ENCODE results near the gene KCNK10.

The KCNK10 gene

GRCh38 chr14:88321692-88322503 is 1.2 kb downstream of the KCNK10 start:
- Histone ChIP-seq H3K9me3 (ENCODE audit: control insufficient read depth in 1 of 2, low read length in 2 of 2) (no peaks in the 10 kb centered on the region), H3K4me1 (ENCODE audit: control insufficient read depth in 1 of 2, insufficient read depth in 2 of 2, low read length in 2 of 2) (peaks cover 9 to 12% of the 10 kb centered on the region in 2 donors), H3K27ac (ENCODE audit: low read depth, low read length) (no peak overlapping the region), H3K4me3 (ENCODE audit: low read depth in 1 of 2, low read length in 2 of 2) (peak overlapping the region in 1 of 2 donors; percentile 32), H3K27me3 (ENCODE audit: control insufficient read depth in 1 of 2, insufficient read depth in 2 of 2, low read length in 2 of 2) (peaks cover 60 to 77% of the 10 kb centered on the region in 2 donors), H3K36me3 (ENCODE audit: control insufficient read depth in 1 of 2, insufficient read depth in 2 of 2, low read length in 2 of 2) (no peaks in the 10 kb centered on the region), H3K9ac (ENCODE audit: low read depth in 1 of 2, low read length in 2 of 2) (no peak overlapping the region)

- Histone ChIP-seq H3K4me1 (ENCODE audit: control insufficient read depth in 1 of 2, insufficient read depth in 2 of 2, low read length in 2 of 2) (peaks cover 9 to 12% of the 10 kb centered on the region in 2 donors), H3K9me3 (ENCODE audit: control insufficient read depth in 1 of 2, low read length in 2 of 2) (no peaks in the 10 kb centered on the region), H3K27me3 (ENCODE audit: control insufficient read depth in 1 of 2, insufficient read depth in 2 of 2, low read length in 2 of 2) (peaks cover 29 to 47% of the 10 kb centered on the region in 2 donors), H3K4me3 (ENCODE audit: low read depth in 1 of 2, low read length in 2 of 2) (no peak overlapping the region), H3K9ac (ENCODE audit: low read depth in 1 of 2, low read length in 2 of 2) (no peak overlapping the region), H3K36me3 (ENCODE audit: control insufficient read depth in 1 of 2, insufficient read depth in 2 of 2, low read length in 2 of 2) (no peaks in the 10 kb centered on the region), H3K27ac (ENCODE audit: low read depth, low read length) (no peak overlapping the region)
Measured at GRCh38 chr14:88318406-88318805, 4.7 kb downstream of the KCNK10 start.

GRCh38 chr14:88316521-88316920 is 6.5 kb downstream of the KCNK10 start:
- Histone ChIP-seq H3K9ac (ENCODE audit: low read depth in 1 of 2, low read length in 2 of 2) (no peak overlapping the region), H3K4me1 (ENCODE audit: control insufficient read depth in 1 of 2, insufficient read depth in 2 of 2, low read length in 2 of 2) (no peaks in the 10 kb centered on the region), H3K27ac (ENCODE audit: low read depth, low read length) (no peak overlapping the region), H3K9me3 (ENCODE audit: control insufficient read depth in 1 of 2, low read length in 2 of 2) (no peaks in the 10 kb centered on the region), H3K27me3 (ENCODE audit: control insufficient read depth in 1 of 2, insufficient read depth in 2 of 2, low read length in 2 of 2) (peaks cover 18 to 30% of the 10 kb centered on the region in 2 donors), H3K4me3 (ENCODE audit: low read depth in 1 of 2, low read length in 2 of 2) (no peak overlapping the region), H3K36me3 (ENCODE audit: control insufficient read depth in 1 of 2, insufficient read depth in 2 of 2, low read length in 2 of 2) (no peaks in the 10 kb centered on the region)

- no peak overlapping the region for H3K27ac ChIP-seq (ENCODE audit: low read depth, low read length)
- peaks cover 0 to 5% of the 10 kb centered on the region in 2 donors for H3K27me3 ChIP-seq (ENCODE audit: control insufficient read depth in 1 of 2, insufficient read depth in 2 of 2, low read length in 2 of 2)
- H3K9ac ChIP-seq (ENCODE audit: low read depth in 1 of 2, low read length in 2 of 2): no peak overlapping the region
- H3K4me1 ChIP-seq (ENCODE audit: control insufficient read depth in 1 of 2, insufficient read depth in 2 of 2, low read length in 2 of 2): no peaks in the 10 kb centered on the region
- H3K36me3 ChIP-seq (ENCODE audit: control insufficient read depth in 1 of 2, insufficient read depth in 2 of 2, low read length in 2 of 2): no peaks in the 10 kb centered on the region
- no peaks in the 10 kb centered on the region for H3K9me3 ChIP-seq (ENCODE audit: control insufficient read depth in 1 of 2, low read length in 2 of 2)
- H3K4me3 ChIP-seq (ENCODE audit: low read depth in 1 of 2, low read length in 2 of 2): no peak overlapping the region
Measured at GRCh38 chr14:88312257-88312656, 10.8 kb downstream of the KCNK10 start.

- Histone ChIP-seq H3K9ac (ENCODE audit: low read depth in 1 of 2, low read length in 2 of 2) (no peak overlapping the region), H3K4me1 (ENCODE audit: control insufficient read depth in 1 of 2, insufficient read depth in 2 of 2, low read length in 2 of 2) (no peaks in the 10 kb centered on the region), H3K27ac (ENCODE audit: low read depth, low read length) (no peak overlapping the region)
Measured at GRCh38 chr14:88311780-88312179, 11.3 kb downstream of the KCNK10 start.

GRCh38 chr14:88310449-88310848 is 12.6 kb downstream of the KCNK10 start:
- Histone ChIP-seq H3K36me3 (ENCODE audit: control insufficient read depth in 1 of 2, insufficient read depth in 2 of 2, low read length in 2 of 2) (no peaks in the 10 kb centered on the region), H3K9ac (ENCODE audit: low read depth in 1 of 2, low read length in 2 of 2) (no peak overlapping the region), H3K27me3 (ENCODE audit: control insufficient read depth in 1 of 2, insufficient read depth in 2 of 2, low read length in 2 of 2) (no peaks in the 10 kb centered on the region)

More at GRCh38 chr14:88311780-88312179, 11.3 kb downstream of the KCNK10 start:
- Histone ChIP-seq H3K36me3 (ENCODE audit: control insufficient read depth in 1 of 2, insufficient read depth in 2 of 2, low read length in 2 of 2) (no peaks in the 10 kb centered on the region), H3K27me3 (ENCODE audit: control insufficient read depth in 1 of 2, insufficient read depth in 2 of 2, low read length in 2 of 2) (peaks cover 0 to under 1% of the 10 kb centered on the region in 2 donors), H3K4me3 (ENCODE audit: low read depth in 1 of 2, low read length in 2 of 2) (no peak overlapping the region), H3K9me3 (ENCODE audit: control insufficient read depth in 1 of 2, low read length in 2 of 2) (no peaks in the 10 kb centered on the region)

GRCh38 chr14:88310021-88310420 is 13.0 kb downstream of the KCNK10 start:
- no peak overlapping the region for H3K27ac ChIP-seq (ENCODE audit: low read depth, low read length)
- H3K27me3 ChIP-seq (ENCODE audit: control insufficient read depth in 1 of 2, insufficient read depth in 2 of 2, low read length in 2 of 2): no peaks in the 10 kb centered on the region
- H3K9me3 ChIP-seq (ENCODE audit: control insufficient read depth in 1 of 2, low read length in 2 of 2): no peaks in the 10 kb centered on the region
- no peaks in the 10 kb centered on the region for H3K4me1 ChIP-seq (ENCODE audit: control insufficient read depth in 1 of 2, insufficient read depth in 2 of 2, low read length in 2 of 2)
- H3K9ac ChIP-seq (ENCODE audit: low read depth in 1 of 2, low read length in 2 of 2): no peak overlapping the region
- H3K4me3 ChIP-seq (ENCODE audit: low read depth in 1 of 2, low read length in 2 of 2): no peak overlapping the region
- no peaks in the 10 kb centered on the region for H3K36me3 ChIP-seq (ENCODE audit: control insufficient read depth in 1 of 2, insufficient read depth in 2 of 2, low read length in 2 of 2)

More at GRCh38 chr14:88310449-88310848, 12.6 kb downstream of the KCNK10 start:
- no peak overlapping the region for H3K4me3 ChIP-seq (ENCODE audit: low read depth in 1 of 2, low read length in 2 of 2)
- H3K9me3 ChIP-seq (ENCODE audit: control insufficient read depth in 1 of 2, low read length in 2 of 2): no peaks in the 10 kb centered on the region
- H3K4me1 ChIP-seq (ENCODE audit: control insufficient read depth in 1 of 2, insufficient read depth in 2 of 2, low read length in 2 of 2): no peaks in the 10 kb centered on the region
- H3K27ac ChIP-seq (ENCODE audit: low read depth, low read length): no peak overlapping the region

GRCh38 chr14:88305528-88306322 is 17.3 kb downstream of the KCNK10 start:
- Histone ChIP-seq H3K9me3 (ENCODE audit: control insufficient read depth in 1 of 2, low read length in 2 of 2) (no peaks in the 10 kb centered on the region), H3K36me3 (ENCODE audit: control insufficient read depth in 1 of 2, insufficient read depth in 2 of 2, low read length in 2 of 2) (no peaks in the 10 kb centered on the region), H3K27me3 (ENCODE audit: control insufficient read depth in 1 of 2, insufficient read depth in 2 of 2, low read length in 2 of 2) (peaks cover 0 to 3% of the 10 kb centered on the region in 2 donors), H3K4me1 (ENCODE audit: control insufficient read depth in 1 of 2, insufficient read depth in 2 of 2, low read length in 2 of 2) (no peaks in the 10 kb centered on the region), H3K4me3 (ENCODE audit: low read depth in 1 of 2, low read length in 2 of 2) (no peak overlapping the region), H3K9ac (ENCODE audit: low read depth in 1 of 2, low read length in 2 of 2) (no peak overlapping the region), H3K27ac (ENCODE audit: low read depth, low read length) (no peak overlapping the region)

- peaks cover 0 to 3% of the 10 kb centered on the region in 2 donors for H3K27me3 ChIP-seq (ENCODE audit: control insufficient read depth in 1 of 2, insufficient read depth in 2 of 2, low read length in 2 of 2)
- H3K36me3 ChIP-seq (ENCODE audit: control insufficient read depth in 1 of 2, insufficient read depth in 2 of 2, low read length in 2 of 2): no peaks in the 10 kb centered on the region
- H3K4me3 ChIP-seq (ENCODE audit: low read depth in 1 of 2, low read length in 2 of 2): no peak overlapping the region
- H3K4me1 ChIP-seq (ENCODE audit: control insufficient read depth in 1 of 2, insufficient read depth in 2 of 2, low read length in 2 of 2): no peaks in the 10 kb centered on the region
- no peak overlapping the region for H3K27ac ChIP-seq (ENCODE audit: low read depth, low read length)
- H3K9me3 ChIP-seq (ENCODE audit: control insufficient read depth in 1 of 2, low read length in 2 of 2): no peaks in the 10 kb centered on the region
- H3K9ac ChIP-seq (ENCODE audit: low read depth in 1 of 2, low read length in 2 of 2): no peak overlapping the region
Measured at GRCh38 chr14:88303041-88303440, 20.0 kb downstream of the KCNK10 start.

- no peaks in the 10 kb centered on the region for H3K36me3 ChIP-seq (ENCODE audit: control insufficient read depth in 1 of 2, insufficient read depth in 2 of 2, low read length in 2 of 2)
- no peak overlapping the region for H3K9ac ChIP-seq (ENCODE audit: low read depth in 1 of 2, low read length in 2 of 2)
- no peaks in the 10 kb centered on the region for H3K4me1 ChIP-seq (ENCODE audit: control insufficient read depth in 1 of 2, insufficient read depth in 2 of 2, low read length in 2 of 2)
- no peak overlapping the region for H3K4me3 ChIP-seq (ENCODE audit: low read depth in 1 of 2, low read length in 2 of 2)
- H3K27ac ChIP-seq (ENCODE audit: low read depth, low read length): no peak overlapping the region
- no peaks in the 10 kb centered on the region for H3K9me3 ChIP-seq (ENCODE audit: control insufficient read depth in 1 of 2, low read length in 2 of 2)
- peaks cover 0 to 3% of the 10 kb centered on the region in 2 donors for H3K27me3 ChIP-seq (ENCODE audit: control insufficient read depth in 1 of 2, insufficient read depth in 2 of 2, low read length in 2 of 2)
Measured at GRCh38 chr14:88301381-88301780, 21.7 kb downstream of the KCNK10 start.
